GM18507 (cell line): Measurements from ENCODE around the gene PPM1J.
A peak's percentile ranks its signal among the peaks of the same experiment; 100 is the strongest.
"Not testable (repeated sequence)": the region's sequence is repeated elsewhere in the genome, so short reads cannot be mapped to it uniquely, and the experiment has no call there.

Experiments
- DNase-seq: peaks from one replicate; pipeline ENCODE4 v3.0.0; 2011; ENCODE audit warnings: low read depth; ENCODE audit not compliant: insufficient read length; ENCODE audit errors: extremely low spot score
- FAIRE-seq: peaks from 2 replicates; lab custom pipeline; 2011; peaks lifted over from hg19 to GRCh38; lab: Jason Lieb, UNC

PPM1J gene, protein sequence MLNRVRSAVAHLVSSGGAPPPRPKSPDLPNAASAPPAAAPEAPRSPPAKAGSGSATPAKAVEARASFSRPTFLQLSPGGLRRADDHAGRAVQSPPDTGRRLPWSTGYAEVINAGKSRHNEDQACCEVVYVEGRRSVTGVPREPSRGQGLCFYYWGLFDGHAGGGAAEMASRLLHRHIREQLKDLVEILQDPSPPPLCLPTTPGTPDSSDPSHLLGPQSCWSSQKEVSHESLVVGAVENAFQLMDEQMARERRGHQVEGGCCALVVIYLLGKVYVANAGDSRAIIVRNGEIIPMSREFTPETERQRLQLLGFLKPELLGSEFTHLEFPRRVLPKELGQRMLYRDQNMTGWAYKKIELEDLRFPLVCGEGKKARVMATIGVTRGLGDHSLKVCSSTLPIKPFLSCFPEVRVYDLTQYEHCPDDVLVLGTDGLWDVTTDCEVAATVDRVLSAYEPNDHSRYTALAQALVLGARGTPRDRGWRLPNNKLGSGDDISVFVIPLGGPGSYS

DNA sequence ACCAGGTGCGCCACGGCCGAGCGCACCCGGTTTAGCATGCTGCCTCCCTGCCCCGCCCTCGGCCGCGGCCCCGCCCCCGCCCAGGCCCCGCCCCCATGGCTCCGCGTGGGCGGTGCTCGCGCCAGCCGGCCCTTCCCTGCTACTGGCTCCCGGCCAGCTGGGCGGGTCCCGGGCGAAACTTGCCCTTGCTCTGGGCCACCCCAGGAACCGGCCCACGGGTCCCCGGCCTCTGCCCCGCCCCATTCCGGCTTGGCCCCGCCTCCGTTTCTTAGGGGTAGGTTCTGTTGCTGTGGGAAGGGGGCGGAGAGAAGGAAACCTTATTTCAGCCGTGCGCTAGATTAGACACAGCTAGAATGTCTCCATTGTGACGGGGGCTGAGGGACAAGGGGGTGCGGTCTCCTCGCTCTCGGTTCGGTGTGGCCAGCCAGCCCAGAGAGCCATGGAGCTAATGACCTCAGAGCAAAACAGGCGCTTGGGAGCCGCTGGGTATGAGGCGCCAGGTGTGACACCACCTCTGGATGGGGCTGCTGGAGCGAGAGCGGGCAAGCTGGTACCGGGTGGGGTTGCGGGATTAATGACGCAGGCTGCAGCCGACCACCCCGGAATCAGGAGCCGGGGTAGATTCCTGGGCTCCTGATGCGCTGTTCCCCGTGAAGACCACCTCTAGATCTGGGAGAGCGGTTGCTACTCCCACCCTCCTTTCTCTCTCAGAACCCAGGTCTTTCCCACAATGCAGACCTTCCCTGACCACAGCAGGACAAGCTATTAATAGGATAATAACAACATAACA lies at the start of gene PPM1J:
Gene PPM1J, minus strand, starts transcription at position 69 of the 790 bp plus-strand sequence. Its CDS starts 31 bp downstream, at position 38.
- FAIRE-seq (peak; percentile 89), DNase-seq (peak; percentile 97)

DNA sequence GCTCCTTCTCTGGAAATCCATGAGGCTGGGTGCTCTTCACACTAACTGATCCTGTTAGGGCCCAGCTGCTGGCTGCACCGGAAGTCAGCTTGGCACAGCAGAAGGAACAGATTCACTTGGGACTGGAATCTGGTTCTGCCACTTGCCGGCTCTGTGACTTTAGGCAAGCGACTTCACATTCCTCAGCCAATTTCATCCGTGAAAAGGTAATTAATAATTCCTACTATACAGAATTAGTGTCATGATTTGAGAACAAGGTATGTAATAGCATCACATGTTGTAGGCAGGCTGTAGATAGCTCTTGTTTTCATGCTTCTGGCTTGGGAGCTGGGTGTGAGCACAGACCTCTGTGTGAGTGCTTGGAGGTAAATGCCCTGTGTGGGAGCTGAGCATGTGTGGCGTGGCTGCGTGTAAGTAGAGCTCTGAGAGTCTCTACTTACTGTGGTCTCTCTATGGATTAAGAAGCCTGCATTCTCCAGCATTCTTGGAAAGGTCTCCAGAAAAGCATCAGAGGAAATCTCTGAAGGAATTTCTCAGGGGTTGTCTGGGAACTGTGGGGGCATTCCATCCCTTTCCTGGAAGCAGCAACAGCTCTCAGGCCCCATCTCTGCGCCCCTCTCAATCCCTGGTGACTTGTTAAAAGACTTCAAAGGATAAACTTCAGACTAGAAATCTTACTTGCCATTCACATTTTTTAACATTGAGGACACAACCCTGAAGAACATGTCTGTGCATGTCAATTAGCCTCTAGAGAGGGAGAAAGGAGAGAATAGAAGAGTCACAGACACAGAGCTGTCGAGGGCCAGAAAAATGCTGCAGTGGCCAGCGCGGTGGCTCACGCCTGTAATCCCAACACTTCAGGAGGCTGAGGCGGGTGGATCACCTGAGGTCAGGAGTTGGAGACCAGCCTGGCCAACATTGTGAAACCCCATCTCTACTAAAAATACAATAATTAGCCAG lies 47.7 kb upstream of the PPM1J start:
- DNase-seq, result no peak
- no peak for FAIRE-seq

DNA sequence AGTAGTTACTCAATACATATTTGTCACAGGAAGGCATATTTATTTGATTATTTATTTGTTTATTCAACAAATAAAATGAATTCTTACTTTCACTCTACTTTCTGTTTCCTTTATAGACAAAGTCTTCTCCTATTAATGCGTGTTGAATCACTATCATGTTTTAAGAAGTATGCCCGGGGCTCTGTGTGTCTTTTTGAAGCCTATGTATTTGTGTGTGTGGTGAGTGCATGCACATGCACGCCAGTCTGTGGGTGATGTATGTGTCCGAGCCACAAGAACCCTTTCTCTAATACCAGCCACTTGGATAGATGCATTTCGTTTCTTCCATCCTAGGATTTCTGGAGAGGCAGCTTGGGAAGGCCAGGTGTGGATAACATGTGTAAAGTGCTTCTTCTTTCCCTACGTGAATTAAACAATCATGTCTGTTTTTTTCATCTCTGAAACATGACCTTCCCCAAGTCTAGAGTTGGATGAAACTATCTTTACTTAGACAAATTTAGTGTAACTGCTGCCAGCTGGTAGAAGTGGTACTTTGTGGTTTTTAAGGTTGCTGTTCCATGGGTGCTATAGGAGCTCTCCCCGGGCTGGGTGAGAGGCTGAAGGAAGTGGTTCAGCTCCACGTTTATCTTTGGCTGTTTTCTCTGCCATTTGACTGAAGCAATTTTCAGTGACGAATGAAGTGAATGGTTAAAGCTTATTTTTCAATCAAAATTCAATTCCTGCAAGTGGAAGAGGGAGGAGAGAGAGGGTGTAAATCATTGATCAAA lies 46.8 kb upstream of the PPM1J start:
- FAIRE-seq (no peak), DNase-seq (no peak)

DNA sequence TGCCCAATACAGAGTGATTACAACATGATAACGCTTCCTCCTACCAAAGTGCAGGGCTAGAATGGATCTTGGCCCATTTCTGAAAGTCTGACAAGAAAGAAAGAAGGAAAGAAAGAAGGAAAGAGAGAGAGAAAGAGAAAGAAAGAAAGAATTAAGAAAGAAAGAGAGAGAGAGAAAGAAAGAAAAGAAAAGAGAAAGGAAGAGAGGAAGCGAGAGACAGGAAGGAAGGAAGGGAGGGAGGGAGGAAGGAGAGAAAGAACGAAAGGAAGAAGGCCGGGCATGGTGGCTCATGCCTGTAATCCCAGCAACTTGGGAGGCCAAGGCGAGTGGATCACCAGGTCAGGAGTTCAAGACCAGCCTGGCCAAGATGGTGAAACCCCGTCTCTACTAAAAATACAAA lies 44.1 kb upstream of the PPM1J start:
- no peak for FAIRE-seq
- no peak for DNase-seq

DNA sequence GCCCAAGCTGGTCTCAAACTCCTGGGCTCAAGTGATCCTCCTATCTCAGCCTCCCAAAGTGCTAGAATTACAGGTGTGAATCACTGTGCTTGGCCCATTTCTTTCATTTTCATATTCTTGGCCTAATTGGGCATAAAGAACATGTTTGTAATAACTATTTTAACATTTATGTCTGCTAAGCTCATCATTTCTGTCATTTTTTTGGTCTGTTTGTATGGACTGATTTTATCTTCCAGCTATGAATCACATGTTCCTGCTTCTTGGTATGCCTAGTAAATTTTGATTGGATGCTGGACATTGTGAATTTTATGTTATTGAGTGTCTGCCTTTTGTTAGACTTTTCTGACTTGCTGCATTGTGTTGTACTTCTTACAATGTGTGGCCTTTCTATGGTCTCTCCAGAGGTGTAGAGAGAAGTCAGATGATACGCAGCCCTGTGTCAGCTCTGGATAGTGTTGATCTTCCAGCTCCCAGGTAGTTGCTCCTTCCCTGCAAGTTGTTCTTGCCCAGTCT lies 39.0 kb upstream of the PPM1J start:
- DNase-seq (no peak), FAIRE-seq (no peak)

DNA sequence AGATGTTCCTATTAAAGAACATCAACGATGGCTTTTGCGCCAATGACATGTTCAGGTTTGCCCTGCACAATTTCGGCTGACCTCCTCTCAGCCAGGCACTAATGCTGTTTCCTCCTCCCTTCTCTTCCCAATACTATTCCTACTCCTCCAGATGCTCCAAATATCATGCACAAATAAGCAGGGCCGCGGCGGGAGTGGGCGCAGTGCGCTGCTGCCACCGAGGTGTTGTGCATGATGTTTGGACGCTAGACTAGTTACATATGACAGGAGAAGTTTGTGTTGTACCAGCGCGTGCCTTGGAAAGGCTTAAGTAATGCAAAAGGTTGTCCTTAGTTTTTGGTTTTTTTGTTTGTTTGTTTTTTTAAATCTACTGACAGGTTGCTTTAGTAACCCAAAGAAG lies 33.3 kb upstream of the PPM1J start:
- DNase-seq, result no peak
- FAIRE-seq, result no peak

DNA sequence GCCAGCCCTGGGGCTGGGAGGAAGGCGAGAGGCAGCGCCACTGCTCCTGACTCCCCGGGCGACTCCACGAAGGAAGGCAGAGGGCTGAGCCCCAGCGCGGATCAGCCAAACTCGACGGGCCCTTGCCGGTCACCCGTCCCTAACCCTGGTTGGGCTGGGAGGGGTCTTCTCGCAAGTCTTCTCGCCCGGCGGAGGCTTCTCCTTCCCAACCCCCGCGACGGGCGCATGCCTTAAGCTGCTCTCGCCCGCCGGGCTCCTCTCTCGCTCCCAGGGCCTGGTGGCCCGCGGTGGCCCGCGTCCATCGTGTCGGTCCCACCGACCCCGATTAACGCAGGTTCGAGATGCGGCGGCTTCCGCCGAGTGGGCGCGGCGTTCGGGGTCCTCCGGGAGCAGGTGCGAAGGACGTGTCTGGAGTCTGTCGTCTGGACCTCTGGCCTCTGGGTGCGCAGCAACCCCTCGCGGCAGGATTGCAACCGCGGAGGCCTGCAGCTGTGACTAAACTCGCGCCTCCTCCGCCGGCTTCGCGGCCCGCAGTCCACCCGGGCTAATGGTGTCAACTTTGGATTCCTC lies 29.0 kb upstream of the PPM1J start:
- no peak for FAIRE-seq
- DNase-seq, result no peak

DNA sequence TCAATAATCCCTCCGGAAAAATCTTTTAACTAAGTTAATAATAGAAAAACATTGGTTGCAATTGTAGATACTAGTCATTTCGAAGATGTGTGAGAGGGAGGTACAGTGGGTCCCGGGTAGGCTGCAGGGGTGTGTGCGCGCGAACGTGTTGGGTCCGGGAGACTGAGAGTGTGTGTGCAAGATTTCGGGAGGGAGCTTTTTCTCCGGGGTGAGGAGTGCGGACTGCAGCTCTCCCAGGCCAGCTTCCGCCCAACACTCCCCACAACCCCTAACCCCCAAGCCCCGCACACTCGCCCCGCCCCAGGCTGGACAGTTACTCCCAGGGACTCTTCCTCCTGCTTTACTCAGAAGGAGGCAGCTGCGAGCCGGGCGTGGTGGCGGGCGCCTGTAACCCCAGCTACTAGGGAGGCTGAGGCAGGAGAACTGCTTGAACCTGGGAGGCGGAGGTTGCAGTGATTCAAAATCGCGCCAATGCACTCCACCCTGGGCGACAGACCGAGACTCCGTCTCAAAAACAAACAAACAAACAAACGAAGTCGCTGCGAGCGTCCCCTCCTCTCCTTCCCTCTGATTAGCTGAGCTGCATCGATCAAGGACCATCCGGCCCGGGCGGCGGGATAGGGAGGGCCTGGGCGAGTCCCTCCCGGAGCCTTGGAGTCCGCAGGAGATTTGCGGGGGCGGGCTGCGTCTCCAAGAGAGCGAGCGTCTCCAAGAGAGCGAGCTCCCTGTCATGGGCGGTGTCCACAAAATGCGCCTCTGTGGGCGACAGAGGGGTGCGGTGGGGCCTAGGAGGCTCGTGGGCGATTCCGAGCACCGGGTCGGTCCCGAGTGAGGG lies 28.3 kb upstream of the PPM1J start:
- DNase-seq, result no peak
- FAIRE-seq, result no peak

DNA sequence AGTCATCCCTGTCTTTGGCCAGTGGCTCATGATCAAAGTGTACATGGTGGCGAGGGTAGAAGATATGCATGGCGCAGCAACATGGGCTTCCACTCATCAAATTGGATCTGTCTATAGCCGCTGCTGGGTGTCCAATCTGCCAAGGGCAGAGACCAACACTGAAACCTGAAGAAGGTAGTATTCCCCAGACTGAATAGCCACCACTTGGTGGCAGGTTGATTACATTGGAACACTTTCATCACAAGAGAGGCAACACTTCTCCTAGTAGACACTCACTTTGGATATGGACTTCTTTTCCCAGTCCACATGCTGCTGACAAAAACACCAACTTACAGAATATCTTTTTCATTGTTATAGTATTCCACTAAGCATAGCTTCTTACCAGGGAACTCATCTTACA lies 22.4 kb upstream of the PPM1J start:
- no peak for DNase-seq
- FAIRE-seq, result no peak

DNA sequence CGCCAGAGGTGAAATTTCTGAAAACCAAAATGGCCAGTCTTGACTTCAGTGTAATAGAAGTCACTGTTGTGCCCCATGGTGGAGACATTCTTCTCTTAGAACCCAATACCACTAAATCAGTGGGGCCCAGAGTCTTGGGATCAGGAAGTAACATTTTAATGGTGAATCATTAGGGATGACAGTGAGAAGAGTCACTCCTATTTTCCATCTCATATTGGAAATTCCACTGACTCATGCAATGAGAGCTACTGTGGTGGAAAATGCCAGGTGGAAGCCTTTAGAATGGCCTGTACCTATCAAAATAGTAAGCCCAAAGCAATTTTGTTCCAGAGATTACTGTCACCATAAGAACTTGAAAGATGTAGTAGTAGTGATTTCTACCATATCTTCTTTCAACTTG lies 20.6 kb upstream of the PPM1J start:
- DNase-seq (no peak), FAIRE-seq (no peak)

DNA sequence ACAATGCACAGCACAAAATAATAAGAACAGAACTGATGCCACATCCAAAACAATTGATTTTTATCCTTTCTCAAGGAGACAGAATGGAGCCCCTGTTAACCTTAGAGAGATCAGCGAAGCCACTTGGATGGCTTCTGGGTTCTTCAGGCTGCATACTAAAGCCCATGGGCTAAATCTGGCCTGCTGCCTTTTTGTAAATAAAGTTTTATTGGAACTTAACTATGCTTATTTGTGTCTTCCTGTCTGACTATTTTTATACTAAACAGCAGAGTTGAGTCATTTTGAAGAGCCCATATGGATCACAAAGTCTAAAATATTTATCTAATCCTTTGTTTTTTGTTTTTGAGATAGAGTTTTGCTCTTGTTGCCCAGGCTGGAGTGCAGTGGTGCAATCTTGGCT lies 16.3 kb upstream of the PPM1J start:
- no peak for FAIRE-seq

DNA sequence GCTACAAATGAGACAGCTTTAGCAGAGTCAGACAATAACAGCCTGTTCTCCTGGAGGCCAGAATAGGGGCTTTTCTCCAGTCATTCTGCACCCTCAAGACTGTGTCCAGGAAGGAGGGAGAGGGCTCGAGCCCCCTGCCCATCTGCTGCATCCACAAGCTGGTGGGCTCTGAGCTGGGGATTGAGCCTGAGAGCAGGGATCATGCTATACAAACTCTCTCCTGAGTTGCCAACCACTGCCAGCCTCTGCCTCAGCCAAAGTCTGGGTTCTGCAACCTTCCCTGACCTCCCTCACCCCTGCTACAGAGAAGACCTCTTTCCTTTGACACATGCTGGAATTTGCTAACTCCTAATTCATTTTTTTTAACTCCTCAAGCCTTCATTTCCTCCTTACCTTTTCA lies 14.8 kb upstream of the PPM1J start:
- no peak for FAIRE-seq
- no peak for DNase-seq

More for the DNA sequence above, 16.3 kb upstream of the PPM1J start:
- no peak for DNase-seq

DNA sequence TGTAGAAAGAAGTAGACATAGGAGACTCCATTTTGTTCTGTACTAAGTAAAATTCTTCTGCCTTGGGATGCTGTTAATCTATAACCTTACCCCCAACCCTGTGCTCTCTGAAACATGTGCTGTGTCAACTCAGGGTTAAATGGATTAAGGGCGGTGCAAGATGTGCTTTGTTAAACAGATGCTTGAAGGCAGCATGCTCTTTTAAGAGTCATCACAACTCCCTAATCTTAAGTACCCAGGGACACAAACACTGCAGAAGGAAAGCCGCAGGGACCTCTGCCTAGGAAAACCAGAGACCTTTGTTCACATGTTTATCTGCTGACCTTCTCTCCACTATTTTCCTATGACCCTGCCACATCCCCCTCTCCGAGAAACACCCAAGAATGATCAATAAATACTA lies 13.9 kb upstream of the PPM1J start:
- not testable (repeated sequence) for DNase-seq, FAIRE-seq

DNA sequence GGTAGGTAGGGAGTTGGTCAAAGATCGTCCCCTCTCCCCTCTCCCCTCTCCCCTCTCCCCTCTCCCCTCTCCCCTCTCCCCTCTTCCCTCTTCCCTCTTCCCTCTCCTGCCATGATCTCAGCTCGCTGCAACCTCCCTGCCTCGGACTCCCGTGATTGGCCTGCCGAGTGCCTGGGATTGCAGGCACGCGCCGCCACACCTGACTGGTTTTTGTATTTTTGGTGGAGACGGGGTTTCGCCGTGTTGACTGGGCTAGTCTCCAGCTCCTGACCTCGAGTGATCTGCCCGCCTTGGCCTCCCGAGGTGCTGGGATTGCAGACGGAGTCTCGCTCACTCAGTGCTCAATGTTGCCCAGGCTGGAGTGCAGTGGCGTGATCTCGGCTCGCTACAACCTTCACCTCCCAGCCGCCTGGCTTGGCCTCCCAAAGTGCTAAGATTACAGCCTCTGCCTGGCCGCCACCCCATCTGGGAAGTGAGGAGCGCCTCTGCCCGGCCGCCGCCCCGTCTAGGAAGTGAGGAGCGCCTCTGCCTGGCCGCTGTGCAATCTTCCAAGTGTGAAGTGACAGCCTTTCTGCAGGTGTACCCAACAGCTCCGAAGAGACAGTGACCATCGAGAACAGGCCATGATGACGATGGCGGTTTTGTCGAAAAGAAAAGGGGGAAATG lies 13.3 kb upstream of the PPM1J start:
- not testable (repeated sequence) for DNase-seq, FAIRE-seq

DNA sequence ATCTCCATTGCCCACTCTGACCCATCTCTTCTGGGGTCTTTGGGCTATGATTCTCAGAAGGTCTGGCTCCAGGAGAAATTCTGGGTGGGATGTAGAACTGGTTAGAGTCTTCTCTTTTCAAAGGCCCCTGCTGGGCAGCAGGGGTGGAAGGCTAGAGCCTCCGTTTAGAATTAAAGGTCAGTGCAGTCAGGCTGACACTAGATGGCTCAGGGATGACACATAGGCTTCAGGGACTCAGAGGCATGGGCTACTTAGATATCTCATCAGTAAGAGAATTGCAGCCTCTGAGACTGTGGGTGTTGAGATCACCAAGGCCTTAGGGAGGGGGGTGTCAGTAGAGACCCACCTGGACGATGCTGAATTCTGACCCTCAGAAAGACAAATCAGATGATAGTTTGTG lies 12.6 kb upstream of the PPM1J start:
- FAIRE-seq (no peak), DNase-seq (no peak)

DNA sequence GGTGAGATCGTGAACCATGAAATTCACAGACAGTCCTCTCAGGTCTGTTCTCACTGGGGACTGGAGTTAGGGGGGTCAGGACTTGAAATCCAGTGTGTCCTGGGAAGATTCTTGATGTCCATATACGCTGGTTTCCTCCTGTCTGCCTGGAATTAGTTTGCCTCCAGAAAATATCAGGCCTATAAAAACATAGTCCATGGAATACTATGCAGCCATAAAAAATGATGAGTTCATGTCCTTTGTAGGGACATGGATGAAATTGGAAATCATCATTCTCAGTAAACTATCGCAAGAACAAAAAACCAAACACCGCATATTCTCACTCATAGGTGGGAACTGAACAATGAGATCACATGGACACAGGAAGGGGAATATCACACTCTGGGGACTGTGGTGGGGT lies 9.1 kb upstream of the PPM1J start:
- FAIRE-seq, DNase-seq: not testable (repeated sequence)

DNA sequence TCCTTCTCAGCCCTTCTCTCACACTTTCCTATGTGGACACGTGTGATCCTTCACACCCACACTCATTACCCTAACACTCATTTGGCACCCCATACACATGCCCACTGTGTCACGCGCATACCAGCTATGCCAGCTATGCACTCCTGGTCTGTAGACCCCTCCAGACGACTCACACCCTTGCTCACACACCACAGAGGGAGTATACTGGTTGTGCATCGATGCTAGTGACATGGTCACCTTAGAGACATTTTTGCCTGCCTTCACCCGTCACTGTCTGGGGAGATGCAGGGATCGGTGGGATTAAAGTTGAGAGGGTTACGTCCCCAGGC lies 8.3 kb upstream of the PPM1J start:
- DNase-seq (no peak), FAIRE-seq (no peak)
